DND-41 (cell line): ENCODE data around the gene TRIM3.

Experiments
- ATAC-seq: fragments of 200-7000 bp; cut with Tn5 transposase; 3 replicates; pipeline ENCODE4 v1.9.1; 2021; ENCODE audit warnings: low read depth; ENCODE audit not compliant: insufficient read depth
- DNase-seq: peaks from one replicate; pipeline ENCODE4 v3.0.0-alpha.2; 2020
- H2AFZ ChIP-seq: 2 replicates; pipeline ENCODE4 v1.6.0; 2012; ENCODE audit warnings: low read depth, low read length
- H3K27ac ChIP-seq: 2 replicates; pipeline ENCODE4 v1.5.1; 2012; ENCODE audit warnings: low read length, inconsistent platforms
- H3K27me3 ChIP-seq: fragments of 200-600 bp; sonication (generic); 2 replicates; pipeline ENCODE4 v1.6.0; 2012; ENCODE audit warnings: low read length, mild to moderate bottlenecking, inconsistent platforms; ENCODE audit not compliant: insufficient read depth, poor library complexity
- H3K36me3 ChIP-seq: 2 replicates; pipeline ENCODE4 v1.5.1; 2012; ENCODE audit warnings: low read length, inconsistent platforms; ENCODE audit not compliant: insufficient read depth
- H3K4me1 ChIP-seq: 2 replicates; pipeline ENCODE4 v1.5.1; 2012; ENCODE audit warnings: mild to moderate bottlenecking, low read length; ENCODE audit not compliant: insufficient read depth
- H3K4me2 ChIP-seq: 2 replicates; pipeline ENCODE4 v1.6.0; 2012; ENCODE audit warnings: mild to moderate bottlenecking, moderate library complexity, low read length, inconsistent platforms; ENCODE audit not compliant: insufficient read depth
- H3K4me3 ChIP-seq, 2 experiments: fragments of 200-600 bp in 1 of 2; shearing (Covaris generic) in 1 of 2; 2 replicates each; pipeline ENCODE4 v1.5.1; 2012 to 2016; ENCODE audit warnings: inconsistent platforms in 2 of 2, low read length in 2 of 2, mild to moderate bottlenecking in 2 of 2, low read depth in 1 of 2, moderate library complexity in 1 of 2
- H3K79me2 ChIP-seq: 2 replicates; pipeline ENCODE4 v1.6.0; 2012; ENCODE audit warnings: low read length, inconsistent platforms; ENCODE audit not compliant: insufficient read depth
- H3K9ac ChIP-seq: 2 replicates; pipeline ENCODE4 v1.6.0; 2012; ENCODE audit warnings: low read depth, mild to moderate bottlenecking, inconsistent platforms, low read length, moderate library complexity
- H3K9me3 ChIP-seq: 2 replicates; pipeline ENCODE4 v1.5.1; 2012; ENCODE audit warnings: low read length, moderate library complexity, mild to moderate bottlenecking, inconsistent platforms; ENCODE audit not compliant: insufficient read depth, severe bottlenecking
- H4K20me1 ChIP-seq: 2 replicates; pipeline ENCODE4 v1.6.0; 2012; ENCODE audit warnings: low read length; ENCODE audit not compliant: insufficient read depth
- CTCF ChIP-seq: IDR thresholded peaks from 2 replicates; pipeline ENCODE4 v1.5.1; 2012; ENCODE audit warnings: borderline replicate concordance, low read length, moderate library complexity, mild to moderate bottlenecking; ENCODE audit not compliant: poor library complexity, severe bottlenecking; ENCODE audit errors: extremely low read depth
- EZH2 ChIP-seq: IDR thresholded peaks from 3 replicates; pipeline ENCODE4 v1.6.1; 2012; ENCODE audit warnings: borderline replicate concordance, low read depth, mild to moderate bottlenecking, moderate library complexity, low read length, inconsistent platforms; ENCODE audit not compliant: severe bottlenecking

The TRIM3 gene

GRCh38 chr11:6502382-6502781 lies 28.6 kb upstream of the TRIM3 start:
- no peak overlapping the region for H3K4me2 ChIP-seq
- H2AFZ ChIP-seq, result no peak overlapping the region
- H3K79me2 ChIP-seq, result no peaks in the 10 kb centered on the region
- ATAC-seq (no peak), DNase-seq (no peak)
- TF ChIP-seq EZH2 (no peak), CTCF (no peak)
- H4K20me1 ChIP-seq, result peaks cover 1% of the 10 kb centered on the region; the same call in 1 of the 2 replicates
- no peaks in the 10 kb centered on the region for H3K9me3 ChIP-seq
- no peak overlapping the region for H3K9ac ChIP-seq
- no peak overlapping the region for H3K4me3 ChIP-seq
- no peaks in the 10 kb centered on the region for H3K4me1 ChIP-seq
- H3K27me3 ChIP-seq, result no peaks in the 10 kb centered on the region
- H3K36me3 ChIP-seq, result peaks cover 22% of the 10 kb centered on the region
- no peak overlapping the region for H3K27ac ChIP-seq

DNA sequence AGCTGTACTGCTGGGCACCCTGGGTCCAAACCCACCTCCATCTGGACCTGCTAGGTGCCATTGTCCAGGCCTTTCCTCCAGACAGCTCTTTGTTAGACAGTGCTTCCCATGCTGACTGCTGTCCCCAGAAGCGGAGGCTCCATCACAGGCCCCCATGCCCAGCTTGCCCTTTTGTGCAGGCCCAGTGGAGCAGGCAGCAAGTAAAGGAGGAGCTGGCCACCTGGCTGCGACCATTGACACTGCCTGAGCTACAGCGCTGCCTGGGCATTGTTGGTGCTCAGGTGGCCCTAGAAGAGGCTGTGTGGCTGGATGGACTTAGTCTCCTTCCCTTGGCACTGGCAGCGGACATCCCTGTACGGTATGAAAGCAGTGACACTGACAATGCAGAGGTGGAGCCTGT lies 24.8 kb upstream of the TRIM3 start:
- H3K9ac ChIP-seq, result no peak overlapping the region
- peaks cover 33% of the 10 kb centered on the region for H3K36me3 ChIP-seq
- no peaks in the 10 kb centered on the region for H3K4me1 ChIP-seq
- no peak overlapping the region for H2AFZ ChIP-seq
- H3K27ac ChIP-seq, result no peak overlapping the region
- no peaks in the 10 kb centered on the region for H3K27me3 ChIP-seq
- H3K79me2 ChIP-seq, result no peaks in the 10 kb centered on the region
- H3K4me2 ChIP-seq, result no peak overlapping the region
- DNase-seq (no peak), ATAC-seq (no peak)
- TF ChIP-seq EZH2 (no peak), CTCF (no peak)
- peaks cover 6% of the 10 kb centered on the region; the same call in 1 of the 2 replicates for H4K20me1 ChIP-seq
- H3K4me3 ChIP-seq, result no peak overlapping the region
- no peaks in the 10 kb centered on the region for H3K9me3 ChIP-seq

DNA sequence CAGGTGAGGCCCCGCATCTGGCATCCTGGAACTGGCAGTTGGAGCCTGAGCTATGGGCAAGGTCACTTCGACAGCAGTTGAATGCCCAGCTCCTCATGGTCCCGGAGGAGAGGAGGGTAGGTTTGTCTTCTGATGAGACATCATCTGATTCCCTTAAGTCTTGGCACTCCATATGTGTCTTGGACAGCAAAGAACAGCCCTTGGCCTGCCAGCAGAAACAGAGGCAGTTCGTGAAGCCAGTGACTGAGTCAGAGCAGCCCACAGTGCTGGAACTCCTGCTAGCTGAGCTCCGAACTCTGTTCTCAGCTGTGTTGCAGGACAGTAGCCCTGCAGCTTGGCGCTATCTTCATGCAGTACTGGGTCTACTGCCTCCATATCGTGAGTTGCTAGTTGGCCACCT lies 24.4 kb upstream of the TRIM3 start:
- ATAC-seq, result no peak
- H3K9ac ChIP-seq, result no peak overlapping the region
- H3K27ac ChIP-seq, result no peak overlapping the region
- no peaks in the 10 kb centered on the region for H3K4me1 ChIP-seq
- H3K36me3 ChIP-seq, result peaks cover 33% of the 10 kb centered on the region
- no peak for TF ChIP-seq CTCF
- TF ChIP-seq EZH2, result no peak
- H3K4me3 ChIP-seq, result no peak overlapping the region
- no peak overlapping the region for H2AFZ ChIP-seq
- no peak overlapping the region for H3K4me2 ChIP-seq
- no peaks in the 10 kb centered on the region for H3K27me3 ChIP-seq
- no peaks in the 10 kb centered on the region for H3K9me3 ChIP-seq
- no peaks in the 10 kb centered on the region for H3K79me2 ChIP-seq
- DNase-seq, result no peak
- peaks cover 6% of the 10 kb centered on the region; the same call in 1 of the 2 replicates for H4K20me1 ChIP-seq
